H1 (cell line): ENCODE measurements around the gene PLEKHG5. TPM values are rescaled to one million over a fixed set of nuclear protein-coding genes. Genes with fewer than 3 reads are reported as not detected.

Source experiments
- CTCF ChIA-PET: fragments of 300-600 bp; sonication (Branson Sonifier 250); formaldehyde crosslinking; loops from one replicate; lab custom pipeline; 2021; ENCODE audit not compliant: partially characterized antibody; lab: Charles Lee
- POLR2A ChIA-PET: fragments of 300-600 bp; sonication (Branson Sonifier 250); formaldehyde crosslinking; loops from one replicate; lab custom pipeline; 2021; ENCODE audit warnings: inconsistent platforms; ENCODE audit not compliant: partially characterized antibody; lab: Charles Lee
- DNase-seq, 2 experiments: peaks; one replicate each; pipeline versions ENCODE4 v3.0.0 to v3.0.0-alpha.2; 2010 to 2022; ENCODE audit warnings: low spot score in 2 of 2, low read depth in 1 of 2, mixed read lengths in 1 of 2
- FAIRE-seq: peaks from 2 replicates; lab custom pipeline; 2011; peaks lifted over from hg19 to GRCh38; lab: Jason Lieb, UNC
- H2AFZ ChIP-seq: 2 replicates; pipeline ENCODE4 v1.8.1; 2012; ENCODE audit warnings: low read length, inconsistent platforms
- H2AK5ac ChIP-seq: 2 replicates; pipeline ENCODE4 v1.6.1; 2013; ENCODE audit warnings: low read depth, low read length
- H2BK120ac ChIP-seq: replicated peaks from 2 replicates; pipeline ENCODE3; 2013; ENCODE audit warnings: low read depth, low read length, inconsistent platforms
- H2BK12ac ChIP-seq: 2 replicates; pipeline ENCODE4 v1.6.1; 2013; ENCODE audit warnings: low read depth, low read length
- H2BK15ac ChIP-seq: 2 replicates; pipeline ENCODE4 v1.6.1; 2013; ENCODE audit warnings: low read length
- H2BK20ac ChIP-seq: 2 replicates; pipeline ENCODE4 v1.6.1; 2013; ENCODE audit warnings: low read length
- H2BK5ac ChIP-seq: 2 replicates; pipeline ENCODE4 v1.6.1; 2013; ENCODE audit warnings: low read depth, low read length
- H3K14ac ChIP-seq: 2 replicates; pipeline ENCODE4 v1.6.1; 2013; ENCODE audit warnings: inconsistent platforms; ENCODE audit not compliant: insufficient read length
- H3K18ac ChIP-seq: 2 replicates; pipeline ENCODE4 v1.6.1; 2013; ENCODE audit warnings: low read length; ENCODE audit errors: extremely low read depth
- H3K23ac ChIP-seq: 2 replicates; pipeline ENCODE4 v1.6.1; 2013; ENCODE audit warnings: inconsistent platforms; ENCODE audit not compliant: insufficient read length
- H3K23me2 ChIP-seq: 2 replicates; pipeline ENCODE4 v1.6.1; 2013; ENCODE audit warnings: low read depth, low read length
- H3K27ac ChIP-seq: 2 replicates; pipeline ENCODE4 v1.6.1; 2011; ENCODE audit warnings: low read depth, low read length, inconsistent platforms
- H3K27me3 ChIP-seq, 4 experiments: replicated peaks in 1 of 4; 1 replicate in 1 of 4; 2 replicates in 3 of 4; pipeline versions ENCODE4 v1.6.1 to v1.8.1; 2011 to 2013; ENCODE audit warnings: low read length in 3 of 4, mild to moderate bottlenecking in 3 of 4, inconsistent platforms in 2 of 4, mixed read lengths in 2 of 4, moderate library complexity in 1 of 4; ENCODE audit not compliant: control insufficient read depth in 3 of 4, insufficient read depth in 3 of 4; ENCODE audit errors: extremely low read depth in 1 of 4
- H3K36me3 ChIP-seq, 4 experiments: 2 replicates each; pipeline versions ENCODE4 v1.6.1 to v1.8.1; 2011 to 2013; ENCODE audit warnings: mild to moderate bottlenecking in 4 of 4, low read length in 3 of 4, moderate library complexity in 2 of 4, control low read depth in 1 of 4, inconsistent platforms in 1 of 4; ENCODE audit not compliant: insufficient read depth in 4 of 4, control insufficient read depth in 2 of 4
- H3K4ac ChIP-seq: replicated peaks from 2 replicates; pipeline ENCODE3; 2013; ENCODE audit warnings: low read length, low read depth, mixed read lengths, inconsistent platforms; ENCODE audit not compliant: insufficient read length
- H3K4me1 ChIP-seq, 4 experiments: replicated peaks in 1 of 4; 1 replicate in 1 of 4; 2 replicates in 3 of 4; pipeline versions ENCODE4 v1.6.1 to v1.8.1; 2011 to 2013; ENCODE audit warnings: low read length in 3 of 4, inconsistent platforms in 2 of 4, mixed read lengths in 1 of 4; ENCODE audit not compliant: insufficient read depth in 4 of 4, control insufficient read depth in 3 of 4
- H3K4me2 ChIP-seq, 2 experiments: 2 replicates each; pipeline versions ENCODE4 v1.6.1 to v1.8.1; 2011 to 2013; ENCODE audit warnings: low read depth in 2 of 2, low read length in 2 of 2, control low read depth in 1 of 2, inconsistent platforms in 1 of 2, mild to moderate bottlenecking in 1 of 2; ENCODE audit not compliant: insufficient read depth in 1 of 2
- H3K4me3 ChIP-seq, 4 experiments: fragments of 200-600, 300-600 bp in 1 of 4; sonication (generic), shearing (Covaris generic), sonication (Bioruptor Twin) in 1 of 4; 2 replicates each; pipeline versions ENCODE4 v1.5.1 to v1.8.1; 2011 to 2016; ENCODE audit warnings: low read length in 4 of 4, low read depth in 3 of 4, control low read depth in 2 of 4, inconsistent platforms in 2 of 4, mild to moderate bottlenecking in 2 of 4, mixed read lengths in 1 of 4, moderate library complexity in 1 of 4; ENCODE audit not compliant: insufficient read depth in 2 of 4; ENCODE audit errors: extremely low read depth in 1 of 4
- H3K56ac ChIP-seq: replicated peaks from 2 replicates; pipeline ENCODE3; 2013; ENCODE audit warnings: low read depth, mild to moderate bottlenecking, mixed read lengths, low read length, inconsistent platforms; ENCODE audit not compliant: insufficient read length
- H3K79me1 ChIP-seq: 2 replicates; pipeline ENCODE4 v1.6.1; 2013; ENCODE audit warnings: low read depth, low read length, control low read depth
- H3K79me2 ChIP-seq, 2 experiments: 2 replicates each; pipeline versions ENCODE4 v1.6.1 to v1.8.1; 2012 to 2013; ENCODE audit warnings: low read length in 2 of 2, mild to moderate bottlenecking in 2 of 2, inconsistent platforms in 1 of 2; ENCODE audit not compliant: insufficient read depth in 2 of 2, control insufficient read depth in 1 of 2
- H3K9ac ChIP-seq, 4 experiments: replicated peaks in 1 of 4; 1 replicate in 1 of 4; 2 replicates in 3 of 4; pipeline versions ENCODE4 v1.6.1 to v1.8.1; 2011 to 2013; ENCODE audit warnings: low read depth in 3 of 4, low read length in 3 of 4, control low read depth in 2 of 4, mild to moderate bottlenecking in 2 of 4, moderate library complexity in 2 of 4, inconsistent platforms in 1 of 4; ENCODE audit errors: extremely low read depth in 1 of 4
- H3K9me3 ChIP-seq, 2 experiments: 2 replicates each; pipeline versions ENCODE4 v1.6.1 to v1.8.1; 2012 to 2013; ENCODE audit warnings: mild to moderate bottlenecking in 2 of 2, moderate library complexity in 2 of 2, control low read depth in 1 of 2, inconsistent platforms in 1 of 2, low read depth in 1 of 2, low read length in 1 of 2, mixed read lengths in 1 of 2; ENCODE audit not compliant: insufficient read depth in 2 of 2
- H4K20me1 ChIP-seq, 2 experiments: replicated peaks in 1 of 2; 2 replicates each; pipeline versions ENCODE3 to v1.8.1; 2011 to 2013; ENCODE audit warnings: inconsistent platforms in 2 of 2, low read length in 2 of 2, mild to moderate bottlenecking in 1 of 2; ENCODE audit not compliant: insufficient read depth in 2 of 2, control insufficient read depth in 1 of 2
- H4K5ac ChIP-seq: 2 replicates; pipeline ENCODE4 v1.6.1; 2013; ENCODE audit warnings: low read length, low read depth, mixed read lengths, inconsistent platforms; ENCODE audit not compliant: insufficient read length
- H4K8ac ChIP-seq: 2 replicates; pipeline ENCODE4 v1.8.0; 2013; ENCODE audit warnings: mild to moderate bottlenecking, moderate library complexity, low read length, inconsistent platforms; ENCODE audit not compliant: insufficient read depth; ENCODE audit errors: extremely low read depth
- H4K91ac ChIP-seq: replicated peaks from 2 replicates; pipeline ENCODE3; 2013; ENCODE audit warnings: low read length, mixed read lengths, inconsistent platforms; ENCODE audit not compliant: insufficient read length
- CHD2 ChIP-seq: IDR thresholded peaks from 2 replicates; pipeline ENCODE4 v1.6.1; 2012; ENCODE audit warnings: low read length, improper control_type of control experiment
- HDAC2 ChIP-seq, 2 experiments: fragments of 300-600 bp in 1 of 2; sonication (generic) in 1 of 2; IDR thresholded peaks; 2 replicates each; pipeline ENCODE4 v1.6.1; 2011 to 2012; ENCODE audit warnings: low read depth in 2 of 2, low read length in 2 of 2, mild to moderate bottlenecking in 2 of 2, moderate library complexity in 2 of 2, borderline replicate concordance in 1 of 2, inconsistent platforms in 1 of 2
- KDM4A ChIP-seq: IDR thresholded peaks from one replicate; pipeline ENCODE4 v1.7.1; 2012; ENCODE audit warnings: low read depth, mild to moderate bottlenecking, moderate library complexity, low read length, inconsistent platforms; ENCODE audit not compliant: severe bottlenecking
- RNF2 ChIP-seq: fragments of 200-900, 300-1000 bp; sonication (generic); IDR thresholded peaks from 2 replicates; pipeline ENCODE4 v1.7.1; 2016; ENCODE audit warnings: borderline replicate concordance, low read depth, mild to moderate bottlenecking, antibody characterized with exemption, low read length; ENCODE audit not compliant: poor library complexity, severe bottlenecking; ENCODE audit errors: missing control alignments
- TEAD4 ChIP-seq: IDR thresholded peaks from 2 replicates; pipeline ENCODE4 v1.6.1; 2012; ENCODE audit warnings: low read depth, low read length, inconsistent platforms, mixed read lengths
- WGBS, 2 experiments: shearing (Covaris generic) in 1 of 2; methylation state at CpG; one replicate each; pipeline versions ENCODE4 v1.1.6 to v1.1.7; 2013 to 2015; ENCODE audit warnings: low lambda C conversion rate in 2 of 2, mixed read lengths in 2 of 2, inconsistent platforms in 1 of 2, low coverage in 1 of 2, missing lambda C conversion rate in 1 of 2; ENCODE audit not compliant: insufficient replicate concordance in 2 of 2, insufficient coverage in 1 of 2, insufficient read length in 1 of 2; ENCODE audit errors: extremely low coverage in 1 of 2, missing lambda C conversion rate in 1 of 2; 5-methylcytosine and 5-hydroxymethylcytosine counted together
- polyA plus RNA-seq, 7 experiments: library from polyadenylated mRNA; depleted of rRNA in 3 of 7; stranded (reverse) in 5 of 7; unstranded in 2 of 7; fragments of >200 nt in 5 of 7; fragments of 200-250 nt in 2 of 7; gene quantifications; 1 replicate in 5 of 7; 2 replicates in 1 of 7; 4 replicates in 1 of 7; pipeline versions ENCODE4 v1.2.1 to v1.2.3, GENCODE V29; 2011 to 2013; ENCODE audit warnings: missing spikeins in 2 of 7, mixed read lengths in 2 of 7
- total RNA-seq: library from RNA; stranded (reverse); fragmentation: NEBNext Ultra II Directional; extraction: Animal tissue kit (Norgen Biotek cat#: 25700); gene quantifications from 2 replicates; pipeline ENCODE4 v1.2.1, GENCODE V29; 2021

The PLEKHG5 gene
- total and polyA plus RNA-seq, 2 of the 8 experiments (the other 6 are each of a cell fraction or from before 2014, with no cell fraction given), result 10.4 to 13.8 TPM

DNA sequence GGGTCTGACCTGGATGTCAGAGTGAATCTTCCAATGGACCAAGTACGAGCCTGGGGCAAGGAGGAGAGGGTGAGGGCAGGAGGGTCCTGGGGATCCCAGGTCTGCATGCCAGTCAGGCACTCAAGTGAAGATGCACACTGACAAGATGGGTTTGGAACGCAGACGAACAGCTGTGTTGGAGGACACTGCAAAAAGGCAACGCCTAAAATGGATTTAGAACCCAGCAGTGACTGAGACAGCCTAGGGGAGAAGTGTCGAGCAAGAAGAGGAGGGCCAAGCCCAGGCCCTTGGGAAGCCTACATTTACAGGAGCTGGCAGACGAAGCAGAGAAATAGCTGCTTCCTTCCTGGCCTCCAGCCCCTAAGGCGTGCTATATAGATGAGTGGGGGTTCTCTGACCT is 37.0 kb upstream of the PLEKHG5 start:
- Histone ChIP-seq H2BK5ac (no peak overlapping the region), H2BK120ac (no peak overlapping the region), H2BK15ac (no peak overlapping the region), H2BK12ac (no peak overlapping the region), H3K23me2 (no peaks in the 10 kb centered on the region), H3K79me1 (no peaks in the 10 kb centered on the region), H3K4me1 (no peaks in the 10 kb centered on the region), H3K18ac (no peak overlapping the region), H4K91ac (no peak overlapping the region), H3K9ac (no peak overlapping the region), H2AFZ (no peak overlapping the region), H3K27me3 (no peaks in the 10 kb centered on the region), H3K14ac (no peak overlapping the region), H3K36me3 (peaks cover 22 to 61% (median 52%) of the 10 kb centered on the region in 4 experiments; a peak in 7 of 8 replicates), H3K4me3 (no peak overlapping the region), H3K79me2 (no peaks in the 10 kb centered on the region), H2BK20ac (no peak overlapping the region), H2AK5ac (no peak overlapping the region), H4K20me1 (peaks cover 3 to 6% of the 10 kb centered on the region in 2 experiments), H4K5ac (no peak overlapping the region), H3K9me3 (no peaks in the 10 kb centered on the region), H3K4me2 (no peak overlapping the region), H3K4ac (no peak overlapping the region), H3K23ac (no peak overlapping the region), H3K27ac (no peak overlapping the region), H4K8ac (no peak overlapping the region), H3K56ac (no peak overlapping the region)
- 94% methylated on average over 7 of the region's 7 CpGs; no CpG with 5 or more reads in 1 of the 2 experiments for WGBS, 2 experiments
- POLR2A ChIA-PET, result interaction anchor here (0.7 to 1.5 kb wide), 4 partner anchors 9 to 23 kb away, joined by 3 to 6 read pairs (median 4); no protein-coding TSS in a partner anchor
- CTCF ChIA-PET, result interaction anchor here (0.6 to 2.7 kb wide), 9 partner anchors 9 to 73 kb away, joined by 3 to 9 read pairs (median 3); partner anchors contain the start of genes NOL9 and TAS1R1
- no peak for TF ChIP-seq KDM4A
- no peak for TF ChIP-seq HDAC2 (IDR thresholded peaks at IDR 0.05; ENCODE audit: borderline replicate concordance in 1 of 2, low read depth in 2 of 2, low read length in 2 of 2)
- TF ChIP-seq RNF2, result no peak
- no peak for TF ChIP-seq TEAD4
- TF ChIP-seq CHD2, result no peak
- DNase-seq (no peak), FAIRE-seq (no peak)
